DND-41 (cell line): Measurements from ENCODE around the gene IRF5.

ENCODE experiments used
- ATAC-seq: fragments of 200-7000 bp; cut with Tn5 transposase; 3 replicates; pipeline ENCODE4 v1.9.1; 2021; ENCODE audit warnings: low read depth; ENCODE audit not compliant: insufficient read depth
- DNase-seq: peaks from one replicate; pipeline ENCODE4 v3.0.0-alpha.2; 2020
- H2AFZ ChIP-seq: 2 replicates; pipeline ENCODE4 v1.6.0; 2012; ENCODE audit warnings: low read depth, low read length
- H3K27ac ChIP-seq: 2 replicates; pipeline ENCODE4 v1.5.1; 2012; ENCODE audit warnings: low read length, inconsistent platforms
- H3K27me3 ChIP-seq: fragments of 200-600 bp; sonication (generic); 2 replicates; pipeline ENCODE4 v1.6.0; 2012; ENCODE audit warnings: low read length, mild to moderate bottlenecking, inconsistent platforms; ENCODE audit not compliant: insufficient read depth, poor library complexity
- H3K36me3 ChIP-seq: 2 replicates; pipeline ENCODE4 v1.5.1; 2012; ENCODE audit warnings: low read length, inconsistent platforms; ENCODE audit not compliant: insufficient read depth
- H3K4me1 ChIP-seq: 2 replicates; pipeline ENCODE4 v1.5.1; 2012; ENCODE audit warnings: mild to moderate bottlenecking, low read length; ENCODE audit not compliant: insufficient read depth
- H3K4me2 ChIP-seq: 2 replicates; pipeline ENCODE4 v1.6.0; 2012; ENCODE audit warnings: mild to moderate bottlenecking, moderate library complexity, low read length, inconsistent platforms; ENCODE audit not compliant: insufficient read depth
- H3K4me3 ChIP-seq, 2 experiments: fragments of 200-600 bp in 1 of 2; shearing (Covaris generic) in 1 of 2; 2 replicates each; pipeline ENCODE4 v1.5.1; 2012 to 2016; ENCODE audit warnings: inconsistent platforms in 2 of 2, low read length in 2 of 2, mild to moderate bottlenecking in 2 of 2, low read depth in 1 of 2, moderate library complexity in 1 of 2
- H3K79me2 ChIP-seq: 2 replicates; pipeline ENCODE4 v1.6.0; 2012; ENCODE audit warnings: low read length, inconsistent platforms; ENCODE audit not compliant: insufficient read depth
- H3K9ac ChIP-seq: 2 replicates; pipeline ENCODE4 v1.6.0; 2012; ENCODE audit warnings: low read depth, mild to moderate bottlenecking, inconsistent platforms, low read length, moderate library complexity
- H3K9me3 ChIP-seq: 2 replicates; pipeline ENCODE4 v1.5.1; 2012; ENCODE audit warnings: low read length, moderate library complexity, mild to moderate bottlenecking, inconsistent platforms; ENCODE audit not compliant: insufficient read depth, severe bottlenecking
- H4K20me1 ChIP-seq: 2 replicates; pipeline ENCODE4 v1.6.0; 2012; ENCODE audit warnings: low read length; ENCODE audit not compliant: insufficient read depth
- CTCF ChIP-seq: IDR thresholded peaks from 2 replicates; pipeline ENCODE4 v1.5.1; 2012; ENCODE audit warnings: borderline replicate concordance, low read length, moderate library complexity, mild to moderate bottlenecking; ENCODE audit not compliant: poor library complexity, severe bottlenecking; ENCODE audit errors: extremely low read depth
- EZH2 ChIP-seq: IDR thresholded peaks from 3 replicates; pipeline ENCODE4 v1.6.1; 2012; ENCODE audit warnings: borderline replicate concordance, low read depth, mild to moderate bottlenecking, moderate library complexity, low read length, inconsistent platforms; ENCODE audit not compliant: severe bottlenecking

Gene IRF5

GRCh38 chr7:128939861-128940410 lies 2.2 kb downstream of the IRF5 start:
- Histone ChIP-seq H3K9me3 (no peaks in the 10 kb centered on the region), H3K27me3 (no peaks in the 10 kb centered on the region), H3K9ac (no peak overlapping the region), H3K4me1 (no peaks in the 10 kb centered on the region), H3K36me3 (no peaks in the 10 kb centered on the region), H2AFZ (no peak overlapping the region), H3K4me3 (no peak overlapping the region), H3K27ac (no peak overlapping the region), H3K79me2 (no peaks in the 10 kb centered on the region), H4K20me1 (no peaks in the 10 kb centered on the region), H3K4me2 (no peak overlapping the region)
- DNase-seq (no peak), ATAC-seq (no peak)
- TF ChIP-seq EZH2, result no peak
- TF ChIP-seq CTCF, result no peak

GRCh38 chr7:128940494-128941322 lies 3.0 kb downstream of the IRF5 start:
- H3K4me2 ChIP-seq, result no peak overlapping the region
- H3K4me1 ChIP-seq, result no peaks in the 10 kb centered on the region
- H3K27me3 ChIP-seq, result no peaks in the 10 kb centered on the region
- no peak for DNase-seq
- H3K9ac ChIP-seq, result no peak overlapping the region
- no peaks in the 10 kb centered on the region for H4K20me1 ChIP-seq
- no peak overlapping the region for H3K27ac ChIP-seq
- no peak overlapping the region for H2AFZ ChIP-seq
- H3K79me2 ChIP-seq, result no peaks in the 10 kb centered on the region
- no peak overlapping the region for H3K4me3 ChIP-seq
- H3K36me3 ChIP-seq, result no peaks in the 10 kb centered on the region
- 0 out of 3 replicates have a peak, but pooled peaks have one; percentile 36 for ATAC-seq
- TF ChIP-seq CTCF (no peak), EZH2 (no peak)
- H3K9me3 ChIP-seq, result no peaks in the 10 kb centered on the region

GRCh38 chr7:128941323-128941890 lies 3.7 kb downstream of the IRF5 start:
- H3K4me1 ChIP-seq, result no peaks in the 10 kb centered on the region
- H3K27me3 ChIP-seq, result no peaks in the 10 kb centered on the region
- H3K9ac ChIP-seq, result no peak overlapping the region
- no peaks in the 10 kb centered on the region for H4K20me1 ChIP-seq
- no peak for DNase-seq
- ATAC-seq, result no peak
- no peak overlapping the region for H2AFZ ChIP-seq
- TF ChIP-seq CTCF (no peak), EZH2 (no peak)
- no peak overlapping the region for H3K27ac ChIP-seq
- H3K79me2 ChIP-seq, result no peaks in the 10 kb centered on the region
- H3K4me2 ChIP-seq, result no peak overlapping the region
- H3K4me3 ChIP-seq, result no peak overlapping the region
- no peaks in the 10 kb centered on the region for H3K36me3 ChIP-seq
- H3K9me3 ChIP-seq, result no peaks in the 10 kb centered on the region
